HG02642 (cell line): ENCODE results near the gene SPACDR.
"Not testable (repeated sequence)": the region's sequence is repeated elsewhere in the genome, so short reads cannot be mapped to it uniquely, and the experiment has no call there.

Experiments
- ATAC-seq: cut with Tn5 transposase; IDR thresholded peaks from one replicate; pipeline ENCODE4 v1.9.1; 2021; ENCODE audit warnings: mild to moderate bottlenecking; ENCODE audit not compliant: unreplicated experiment, poor library complexity

SPACDR gene

GRCh38 chr7:100467638-100468373 lies 3.7 kb upstream of the SPACDR start:
- no peak for ATAC-seq

GRCh38 chr7:100466653-100467605 lies 2.9 kb upstream of the SPACDR start:
- ATAC-seq = no peak

- ATAC-seq = no peak
These were observed 1.7 kb upstream of the SPACDR start for GRCh38 chr7:100465702-100466311.

- ATAC-seq = no peak
These were observed 1.2 kb upstream of the SPACDR start for GRCh38 chr7:100465299-100465698.

GRCh38 chr7:100464791-100465190 lies 731 bp upstream of the SPACDR start:
- ATAC-seq = no peak

GRCh38 chr7:100457033-100457432 lies 7.0 kb downstream of the SPACDR start:
- ATAC-seq = no peak

- ATAC-seq = no peak
These were observed 7.5 kb downstream of the SPACDR start for GRCh38 chr7:100456562-100456961.

- ATAC-seq = no peak
These were observed 8.9 kb downstream of the SPACDR start for GRCh38 chr7:100455206-100455605.

- ATAC-seq = not testable (repeated sequence)
These were observed 10.2 kb downstream of the SPACDR start for GRCh38 chr7:100453854-100454253.

GRCh38 chr7:100452513-100452912 lies 11.5 kb downstream of the SPACDR start:
- ATAC-seq = no peak

GRCh38 chr7:100449190-100449795 lies 14.8 kb downstream of the SPACDR start:
- ATAC-seq = no peak

GRCh38 chr7:100447363-100447762 lies 16.7 kb downstream of the SPACDR start:
- not testable (repeated sequence) for ATAC-seq

GRCh38 chr7:100446040-100446439 lies 18.0 kb downstream of the SPACDR start:
- ATAC-seq = no peak

GRCh38 chr7:100444311-100445278 lies 19.5 kb downstream of the SPACDR start:
- no peak for ATAC-seq

- ATAC-seq = no peak
These were observed 20.8 kb downstream of the SPACDR start for GRCh38 chr7:100443096-100443840.

GRCh38 chr7:100441641-100442535 lies 22.2 kb downstream of the SPACDR start:
- no peak for ATAC-seq

- ATAC-seq = not testable (repeated sequence)
These were observed 24.8 kb downstream of the SPACDR start for GRCh38 chr7:100439244-100439643.

- ATAC-seq = not testable (repeated sequence)
These were observed 25.3 kb downstream of the SPACDR start for GRCh38 chr7:100438731-100439130.
